MM.1S (cell line): ENCODE data around the gene PDIA4.

Experiments
- DNase-seq: peaks from one replicate; pipeline ENCODE4 v3.0.0-alpha.2; 2015
- H2AFZ ChIP-seq: fragments of 300-600 bp; sonication (generic); 2 replicates; pipeline ENCODE4 v1.6.0; 2016; ENCODE audit warnings: antibody characterized with exemption, low read length
- H3F3A ChIP-seq: fragments of 300-600 bp; sonication (generic); 2 replicates; pipeline ENCODE4 v1.6.1; 2016; ENCODE audit warnings: mild to moderate bottlenecking, antibody characterized with exemption, low read length, moderate library complexity, mixed read lengths; ENCODE audit not compliant: insufficient read depth
- H3K27ac ChIP-seq: fragments of 300-600 bp; sonication (generic); 2 replicates; pipeline ENCODE4 v1.5.1; 2016; ENCODE audit warnings: mild to moderate bottlenecking, low read length
- H3K27me3 ChIP-seq: fragments of 300-600 bp; sonication (generic); replicated peaks from 2 replicates; pipeline ENCODE4 v1.6.0; 2016; ENCODE audit warnings: low read length; ENCODE audit not compliant: insufficient read depth
- H3K36me3 ChIP-seq: fragments of 300-600 bp; sonication (generic); replicated peaks from 2 replicates; pipeline ENCODE4 v1.6.1; 2016; ENCODE audit warnings: mild to moderate bottlenecking, low read length, mixed read lengths; ENCODE audit not compliant: insufficient read depth
- H3K4me1 ChIP-seq: fragments of 300-600 bp; sonication (generic); 2 replicates; pipeline ENCODE4 v1.6.1; 2016; ENCODE audit warnings: low read length, mixed read lengths
- H3K4me2 ChIP-seq: fragments of 300-600 bp; sonication (generic); 2 replicates; pipeline ENCODE4 v1.6.0; 2016; ENCODE audit warnings: low read depth, low read length
- H3K4me3 ChIP-seq: fragments of 300-600 bp; sonication (generic); 2 replicates; pipeline ENCODE4 v1.5.1; 2016; ENCODE audit warnings: low read length, mixed read lengths
- H3K79me2 ChIP-seq: fragments of 300-600 bp; sonication (generic); 2 replicates; pipeline ENCODE4 v1.6.1; 2016; ENCODE audit warnings: mixed run types, low read length, mixed read lengths
- H3K9ac ChIP-seq: fragments of 300-600 bp; sonication (generic); 2 replicates; pipeline ENCODE4 v1.6.1; 2016; ENCODE audit warnings: low read length, mixed read lengths
- H3K9me2 ChIP-seq: fragments of 300-600 bp; sonication (generic); replicated peaks from 2 replicates; pipeline ENCODE4 v1.6.1; 2016; ENCODE audit warnings: mild to moderate bottlenecking, low read length, mixed read lengths; ENCODE audit not compliant: insufficient read depth
- H3K9me3 ChIP-seq: fragments of 300-600 bp; sonication (generic); replicated peaks from 2 replicates; pipeline ENCODE4 v1.6.1; 2016; ENCODE audit warnings: mild to moderate bottlenecking, low read length, mixed read lengths; ENCODE audit not compliant: insufficient read depth
- H4K20me1 ChIP-seq: fragments of 300-600 bp; sonication (generic); 2 replicates; pipeline ENCODE4 v1.6.1; 2016; ENCODE audit warnings: mild to moderate bottlenecking, low read length, moderate library complexity, mixed read lengths; ENCODE audit not compliant: insufficient read depth
- EZH2 ChIP-seq: fragments of 300-600 bp; sonication (generic); optimal IDR thresholded peaks from 2 replicates; pipeline ENCODE3; 2017; ENCODE audit warnings: low read depth, mild to moderate bottlenecking, antibody characterized with exemption, low read length, mixed read lengths
- EZH2phosphoT487 ChIP-seq: fragments of 300-600 bp; sonication (generic); IDR thresholded peaks from 2 replicates; pipeline ENCODE4 v1.6.1; 2018; ENCODE audit warnings: antibody characterized with exemption, low read length
- TF ChIP-seq, protein P1 (sequence below): fragments of 300-600 bp; sonication (generic); IDR thresholded peaks from 2 replicates; pipeline ENCODE4 v1.5.1; 2016; ENCODE audit warnings: antibody characterized with exemption, low read length, mixed read lengths

Gene PDIA4

DNA sequence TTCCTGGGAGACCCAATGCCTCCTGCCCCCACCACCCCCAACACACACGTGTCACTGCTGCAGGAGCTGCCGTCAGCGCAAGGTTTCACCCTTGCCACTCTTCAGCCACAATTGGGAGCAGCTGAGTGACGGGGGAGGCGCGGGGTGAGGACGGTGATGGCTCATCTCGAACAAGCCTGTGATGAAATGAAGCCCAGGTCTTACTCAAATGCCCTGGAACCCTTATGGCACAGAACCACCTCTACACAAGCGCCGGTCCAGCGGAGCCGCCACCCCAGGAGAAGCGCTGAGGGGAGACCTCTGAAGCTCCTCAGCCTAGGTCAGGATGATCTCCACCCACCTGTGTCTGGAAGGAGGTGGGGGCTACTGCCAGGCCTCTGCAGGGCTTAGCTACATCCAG, 25.7 kb downstream of the PDIA4 start:
- H3K27me3 ChIP-seq = no peaks in the 10 kb centered on the region
- H4K20me1 ChIP-seq = no peaks in the 10 kb centered on the region
- TF ChIP-seq EZH2 (no peak), EZH2phosphoT487 (no peak)
- TF ChIP-seq, protein P1, sequence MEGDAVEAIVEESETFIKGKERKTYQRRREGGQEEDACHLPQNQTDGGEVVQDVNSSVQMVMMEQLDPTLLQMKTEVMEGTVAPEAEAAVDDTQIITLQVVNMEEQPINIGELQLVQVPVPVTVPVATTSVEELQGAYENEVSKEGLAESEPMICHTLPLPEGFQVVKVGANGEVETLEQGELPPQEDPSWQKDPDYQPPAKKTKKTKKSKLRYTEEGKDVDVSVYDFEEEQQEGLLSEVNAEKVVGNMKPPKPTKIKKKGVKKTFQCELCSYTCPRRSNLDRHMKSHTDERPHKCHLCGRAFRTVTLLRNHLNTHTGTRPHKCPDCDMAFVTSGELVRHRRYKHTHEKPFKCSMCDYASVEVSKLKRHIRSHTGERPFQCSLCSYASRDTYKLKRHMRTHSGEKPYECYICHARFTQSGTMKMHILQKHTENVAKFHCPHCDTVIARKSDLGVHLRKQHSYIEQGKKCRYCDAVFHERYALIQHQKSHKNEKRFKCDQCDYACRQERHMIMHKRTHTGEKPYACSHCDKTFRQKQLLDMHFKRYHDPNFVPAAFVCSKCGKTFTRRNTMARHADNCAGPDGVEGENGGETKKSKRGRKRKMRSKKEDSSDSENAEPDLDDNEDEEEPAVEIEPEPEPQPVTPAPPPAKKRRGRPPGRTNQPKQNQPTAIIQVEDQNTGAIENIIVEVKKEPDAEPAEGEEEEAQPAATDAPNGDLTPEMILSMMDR = no peak
- H3K9me2 ChIP-seq = no peaks in the 10 kb centered on the region
- no peak overlapping the region for H3K4me2 ChIP-seq
- H3K4me1 ChIP-seq = no peaks in the 10 kb centered on the region
- H3K79me2 ChIP-seq = no peaks in the 10 kb centered on the region
- no peak overlapping the region for H2AFZ ChIP-seq
- H3F3A ChIP-seq = no peaks in the 10 kb centered on the region; the same call in 1 of the 2 replicates
- no peak overlapping the region for H3K4me3 ChIP-seq
- peaks cover 15% of the 10 kb centered on the region; the same call in 1 of the 2 replicates for H3K36me3 ChIP-seq
- no peak overlapping the region for H3K9ac ChIP-seq
- no peak overlapping the region for H3K27ac ChIP-seq
- H3K9me3 ChIP-seq = no peaks in the 10 kb centered on the region
- no peak for DNase-seq

DNA sequence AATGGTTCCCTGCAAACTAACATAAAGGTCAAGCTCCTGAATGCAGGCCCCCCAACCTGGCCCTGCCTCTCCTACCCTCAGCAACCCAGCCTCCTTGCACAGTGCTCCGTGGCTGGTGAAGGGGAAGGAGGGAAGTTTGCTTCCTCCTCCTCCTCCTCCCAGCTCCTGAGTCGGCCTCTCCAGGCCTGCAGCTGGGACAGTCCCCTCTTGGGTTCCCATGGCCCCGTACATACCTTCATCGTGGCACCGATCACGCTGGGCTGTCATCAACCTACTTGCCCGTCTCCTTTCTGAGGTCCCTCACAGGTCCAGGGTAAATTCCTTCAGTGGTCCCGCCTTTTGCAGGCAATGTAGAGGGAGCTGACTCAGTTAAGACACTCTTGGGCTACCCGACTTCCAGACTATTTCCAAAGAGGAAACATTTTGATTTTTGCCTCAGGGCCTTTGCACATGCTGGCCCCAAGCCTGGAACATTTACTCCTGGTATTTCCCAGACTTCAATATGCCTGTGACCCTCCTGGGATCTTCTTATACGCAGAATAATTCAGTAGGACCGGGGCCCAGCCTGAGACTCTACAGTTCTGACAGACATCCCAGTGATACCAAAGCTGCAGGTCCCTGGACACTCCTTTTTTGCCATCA, 26.8 kb downstream of the PDIA4 start:
- Histone ChIP-seq H3K36me3 (peaks cover 12% of the 10 kb centered on the region; the same call in 1 of the 2 replicates), H4K20me1 (no peaks in the 10 kb centered on the region), H3K4me2 (no peak overlapping the region), H3K27me3 (no peaks in the 10 kb centered on the region), H3K9me2 (no peaks in the 10 kb centered on the region), H3K79me2 (no peaks in the 10 kb centered on the region), H3K27ac (no peak overlapping the region), H3K4me1 (no peaks in the 10 kb centered on the region), H2AFZ (no peak overlapping the region), H3K9me3 (no peaks in the 10 kb centered on the region), H3K9ac (no peak overlapping the region), H3F3A (no peaks in the 10 kb centered on the region; the same call in 1 of the 2 replicates), H3K4me3 (no peak overlapping the region)
- TF ChIP-seq, protein P1 = no peak
- TF ChIP-seq EZH2phosphoT487 = no peak
- TF ChIP-seq EZH2 = no peak
- DNase-seq = no peak

DNA sequence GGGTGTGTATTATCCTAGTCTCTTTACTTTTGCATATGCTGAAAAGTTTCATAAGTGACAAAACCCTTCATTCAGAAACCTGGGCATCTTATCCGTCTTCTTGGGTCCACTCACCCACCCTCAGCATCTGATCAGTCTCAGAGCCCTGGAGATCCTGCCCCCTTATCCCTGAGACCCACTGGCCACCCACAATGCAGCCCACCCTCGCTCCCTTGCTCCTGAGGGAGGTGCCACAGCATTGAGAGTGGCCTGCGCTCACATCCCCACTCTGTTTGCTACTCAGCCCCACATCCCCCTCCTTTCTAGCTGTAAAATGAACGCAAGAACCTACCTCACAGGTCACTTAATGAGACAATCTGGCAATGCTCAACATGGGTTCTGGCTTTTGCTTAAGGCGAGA, 27.3 kb downstream of the PDIA4 start:
- Histone ChIP-seq H4K20me1 (no peaks in the 10 kb centered on the region), H3K27ac (no peak overlapping the region), H3K4me1 (no peaks in the 10 kb centered on the region), H3K9me3 (no peaks in the 10 kb centered on the region), H3K27me3 (no peaks in the 10 kb centered on the region), H3K4me3 (no peak overlapping the region), H3F3A (no peaks in the 10 kb centered on the region; the same call in 1 of the 2 replicates), H3K9ac (no peak overlapping the region), H3K36me3 (peaks cover 12% of the 10 kb centered on the region; the same call in 1 of the 2 replicates), H3K9me2 (no peaks in the 10 kb centered on the region), H3K4me2 (no peak overlapping the region), H3K79me2 (no peaks in the 10 kb centered on the region), H2AFZ (no peak overlapping the region)
- DNase-seq = no peak
- no peak for TF ChIP-seq EZH2phosphoT487
- no peak for TF ChIP-seq EZH2

DNA sequence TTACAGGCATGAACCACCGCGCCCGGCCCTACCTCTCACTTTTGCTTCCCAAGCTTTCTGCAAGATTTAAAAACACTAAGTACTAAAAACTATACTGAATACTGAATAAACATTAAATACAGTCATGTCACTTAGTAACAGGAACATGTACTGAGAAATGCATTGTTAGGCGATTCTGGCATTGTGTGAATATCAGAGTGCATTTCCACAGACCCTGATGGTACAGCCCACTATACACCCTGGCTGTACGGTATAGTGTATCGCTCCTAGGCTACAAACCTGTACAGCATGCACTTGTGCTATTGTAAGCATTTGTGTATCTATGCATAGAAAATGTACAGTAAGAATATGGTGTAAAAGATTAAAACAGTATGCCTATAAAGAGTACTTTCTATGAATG, 29.1 kb downstream of the PDIA4 start:
- H3K27ac ChIP-seq = no peak overlapping the region
- H3K9ac ChIP-seq = no peak overlapping the region
- no peak overlapping the region for H3K4me2 ChIP-seq
- peaks cover 6% of the 10 kb centered on the region for H3K4me1 ChIP-seq
- no peaks in the 10 kb centered on the region for H4K20me1 ChIP-seq
- no peaks in the 10 kb centered on the region for H3K79me2 ChIP-seq
- H3K27me3 ChIP-seq = no peaks in the 10 kb centered on the region
- no peak overlapping the region for H3K4me3 ChIP-seq
- no peaks in the 10 kb centered on the region for H3K9me3 ChIP-seq
- no peak overlapping the region for H2AFZ ChIP-seq
- H3F3A ChIP-seq = no peaks in the 10 kb centered on the region; the same call in 1 of the 2 replicates
- TF ChIP-seq, protein P1 = no peak
- TF ChIP-seq EZH2 (no peak), EZH2phosphoT487 (no peak)
- peaks cover 5% of the 10 kb centered on the region; the same call in 1 of the 2 replicates for H3K36me3 ChIP-seq
- DNase-seq = no peak
- H3K9me2 ChIP-seq = no peaks in the 10 kb centered on the region
